ENCODE measurements around the gene BAIAP3. TPM values are rescaled to one million over a fixed set of nuclear protein-coding genes. Genes with fewer than 3 reads are reported as not detected.

Gene BAIAP3
- 1.8 and 4.7 TPM in 2 replicates for total RNA-seq

GRCh38 chr16:1333149-1333812 is at the start of gene BAIAP3:
TSS of gene BAIAP3 (plus strand) at chr16:1333645. CDS start at chr16:1338550, 4,905 bp downstream.

DNA sequence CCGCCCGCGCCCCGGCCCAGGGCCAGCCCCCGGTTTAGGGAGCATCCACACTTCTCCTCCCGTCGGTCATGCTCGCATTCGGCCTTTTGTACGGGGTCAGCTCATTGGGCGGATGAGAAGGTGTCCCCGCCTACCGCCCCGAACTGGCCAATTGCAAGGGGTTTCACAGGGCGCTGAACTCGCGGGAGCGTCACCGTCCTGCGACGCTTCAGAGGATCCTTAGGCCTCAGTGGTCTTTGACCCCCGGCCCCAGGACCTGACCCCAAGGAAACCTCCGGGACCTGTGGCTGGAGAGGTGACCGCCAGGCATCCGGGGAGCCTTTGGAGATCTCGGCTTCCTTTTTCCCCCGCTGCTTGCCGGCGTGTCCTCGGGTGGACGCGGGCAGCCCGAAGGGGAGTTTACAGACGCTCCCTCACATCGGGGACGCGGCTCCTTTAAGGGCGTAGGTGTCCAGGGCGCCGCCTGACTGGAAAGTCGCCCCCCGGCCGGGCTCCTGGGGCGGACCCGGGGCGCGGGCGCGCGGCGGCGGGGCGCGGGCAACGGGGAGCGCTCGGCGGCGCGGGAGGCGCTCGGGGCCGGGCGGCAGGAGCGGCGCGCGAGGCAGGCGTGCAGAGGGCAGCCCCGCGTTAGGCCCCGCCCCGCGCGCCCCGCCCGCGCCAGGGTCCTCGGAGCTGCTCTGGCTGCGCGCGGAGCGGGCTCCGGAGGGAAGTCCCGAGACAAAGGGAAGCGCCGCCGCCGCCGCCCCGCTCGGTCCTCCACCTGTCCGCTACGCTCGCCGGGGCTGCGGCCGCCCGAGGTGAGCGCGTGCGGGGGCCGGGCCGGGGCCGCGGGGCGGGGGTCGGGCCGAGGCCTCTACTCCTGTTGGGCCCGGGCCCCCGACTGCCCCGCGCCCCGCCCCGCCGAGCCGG is 24.2 kb upstream of the BAIAP3 start, which contains the start of gene UBE2I:
UBE2I (plus strand) TSS at position 660 of the 909 bp plus-strand sequence. CDS start 4,395 bp downstream, outside the sequence.

DNA sequence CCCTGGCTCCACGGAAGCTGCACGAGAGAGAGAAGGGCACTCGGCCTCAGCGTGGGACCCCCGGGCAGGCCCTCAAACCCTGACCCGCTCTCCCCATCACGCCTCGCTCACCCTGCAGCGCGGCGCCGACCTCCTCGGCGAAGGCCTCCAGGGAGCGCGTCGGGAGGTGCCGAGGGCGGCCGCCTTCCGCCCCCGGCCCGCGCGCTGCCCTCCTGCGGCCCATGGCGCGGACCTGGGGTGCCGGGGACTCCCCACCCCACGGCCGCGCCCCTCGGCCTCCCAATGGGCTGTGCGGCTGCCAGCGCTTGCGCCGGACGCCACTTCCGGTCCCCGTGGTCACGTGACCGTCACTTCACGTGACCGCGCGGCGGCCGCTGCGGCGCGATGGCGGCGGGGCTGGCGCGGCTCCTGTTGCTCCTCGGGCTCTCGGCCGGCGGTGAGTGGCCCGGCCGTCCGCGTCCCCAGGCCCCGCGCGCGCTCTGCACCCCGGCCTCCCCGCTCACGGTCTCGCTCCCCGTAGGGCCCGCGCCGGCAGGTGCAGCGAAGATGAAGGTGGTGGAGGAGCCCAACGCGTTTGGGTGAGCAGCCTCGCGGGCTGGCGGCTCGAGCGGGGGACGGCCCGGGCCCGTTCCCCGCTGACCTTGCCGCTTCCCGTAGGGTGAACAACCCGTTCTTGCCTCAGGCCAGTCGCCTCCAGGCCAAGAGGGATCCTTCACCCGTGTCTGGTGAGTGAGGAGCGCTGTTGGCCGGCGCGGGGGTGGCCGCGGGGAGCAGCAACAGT is 18.3 kb downstream of the BAIAP3 start, which contains the start of the genes GNPTG and TSR3:
GNPTG (plus strand) TSS at position 350 of the 781 bp plus-strand sequence; CDS start at position 385, 35 bp downstream.
TSR3 (minus strand) TSS at position 297 of the 781 bp plus-strand sequence; CDS start at position 223, 74 bp downstream.

Other genes starting within 250 kb of the BAIAP3 start
- gene C1QTNF8, start 237.4 kb upstream of the BAIAP3 start, total RNA-seq, result not detected in 2 replicates
- 0.81 and 1.1 TPM in 2 replicates for gene CACNA1H, start 180.5 kb upstream of the BAIAP3 start, total RNA-seq
- gene TPSG1, start 108.4 kb upstream of the BAIAP3 start, total RNA-seq, result not detected in 2 replicates
- gene TPSB2, start 103.5 kb upstream of the BAIAP3 start, total RNA-seq, result not detected in 2 replicates
- gene TPSAB1, start 92.9 kb upstream of the BAIAP3 start, total RNA-seq, result not detected in 2 replicates
- gene TPSD1, start 77.6 kb upstream of the BAIAP3 start, total RNA-seq, result not detected in 2 replicates
- gene UBE2I, start 24.0 kb upstream of the BAIAP3 start, total RNA-seq, result 38.5 and 48.8 TPM in 2 replicates
- gene TSR3, start 18.2 kb downstream of the BAIAP3 start, total RNA-seq, result 63.0 and 88.6 TPM in 2 replicates
- 67.3 and 73.7 TPM in 2 replicates for gene GNPTG, start 18.3 kb downstream of the BAIAP3 start, total RNA-seq
- gene UNKL, start 81.1 kb downstream of the BAIAP3 start, total RNA-seq, result 23.3 and 27.6 TPM in 2 replicates
- gene UQCC4, start 87.1 kb downstream of the BAIAP3 start, total RNA-seq, result 15.2 and 18.0 TPM in 2 replicates
- not detected in 2 replicates for gene PERCC1, start 97.4 kb downstream of the BAIAP3 start, total RNA-seq
- not detected in 2 replicates for gene CCDC154, start 110.9 kb downstream of the BAIAP3 start, total RNA-seq
- 33.6 and 39.5 TPM in 2 replicates for gene CLCN7, start 141.4 kb downstream of the BAIAP3 start, total RNA-seq
- gene PTX4, start 155.3 kb downstream of the BAIAP3 start, total RNA-seq, result not detected in 2 replicates
- gene TELO2, start 159.7 kb downstream of the BAIAP3 start, total RNA-seq, result 6.3 and 13.9 TPM in 2 replicates
- 28.8 and 34.3 TPM in 2 replicates for gene TMEM204, start 200.0 kb downstream of the BAIAP3 start, total RNA-seq